ENCODE data around the gene MAP1LC3A. TPM values are rescaled to one million over a fixed set of nuclear protein-coding genes. Genes with fewer than 3 reads are reported as not detected.

The MAP1LC3A gene
- total RNA-seq, 1 experiment from 2014 or later: 16.9 TPM

DNA sequence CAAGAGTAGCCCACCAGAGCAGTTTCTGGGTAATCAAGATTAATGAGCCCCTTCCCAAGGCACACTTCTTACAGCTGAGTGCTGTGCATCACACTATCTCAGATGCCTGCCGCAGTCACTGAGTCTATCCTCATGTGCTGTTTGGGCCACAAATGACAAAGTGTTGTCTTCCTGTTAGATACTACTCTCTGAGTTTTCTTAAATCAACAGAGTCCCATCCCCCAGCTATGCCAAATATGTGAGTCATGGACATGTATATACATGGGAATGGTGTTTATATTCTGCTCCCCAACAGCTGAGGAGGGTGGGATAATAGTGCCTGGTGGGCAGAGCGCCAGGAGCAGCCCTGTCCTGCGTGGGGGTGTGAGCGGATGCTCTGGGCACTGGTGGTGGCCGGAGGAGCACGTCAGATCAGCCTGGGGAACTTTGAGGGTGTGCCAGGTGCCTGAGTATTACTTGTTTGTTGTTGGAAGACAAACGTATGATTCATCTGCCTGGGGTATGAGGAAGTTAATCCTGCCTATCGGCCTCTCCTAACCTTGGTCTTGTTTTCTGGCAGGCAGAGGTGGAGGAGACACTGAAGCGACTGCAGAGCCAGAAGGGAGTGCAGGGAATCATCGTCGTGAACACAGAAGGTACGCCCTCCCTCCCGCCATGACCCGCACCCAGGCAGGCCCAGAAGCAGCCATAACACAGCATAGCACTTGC is 32.7 kb upstream of the MAP1LC3A start:
- Histone ChIP-seq H3K4me3 (ENCODE audit: low read depth, low read length, poor library complexity, severe bottlenecking) (no peak overlapping the region), H3K27me3 (replicated peaks; ENCODE audit: insufficient read depth, low read depth, low read length, poor library complexity) (no peaks in the 10 kb centered on the region), H3K36me3 (ENCODE audit: insufficient read depth, low read length, poor library complexity, severe bottlenecking) (peaks cover 37% of the 10 kb centered on the region), H3K4me1 (ENCODE audit: insufficient read depth, low read length, poor library complexity, severe bottlenecking) (no peaks in the 10 kb centered on the region), H3K9me3 (ENCODE audit: low read depth, low read length, poor library complexity, severe bottlenecking) (no peaks in the 10 kb centered on the region), H3K27ac (ENCODE audit: low read depth, low read length, poor library complexity, severe bottlenecking) (no peak overlapping the region)
- no TSS peak for BruUV-seq (replicated peaks)
- ChIA-PET POLR2A (ENCODE audit: low non-redundant PET) (no interaction called here), CTCF (no interaction called here)
- peak; percentile 10 for DNase-seq (ENCODE audit: low spot score)
- intact Hi-C loops (cut with micrococcal nuclease; ENCODE audit: unreplicated experiment): no loop called here
- no peak for TF ChIP-seq EZH2 (IDR thresholded peaks at IDR 0.05; ENCODE audit: borderline replicate concordance, low read depth, low read length, poor library complexity, severe bottlenecking)
- TF ChIP-seq, protein P1, sequence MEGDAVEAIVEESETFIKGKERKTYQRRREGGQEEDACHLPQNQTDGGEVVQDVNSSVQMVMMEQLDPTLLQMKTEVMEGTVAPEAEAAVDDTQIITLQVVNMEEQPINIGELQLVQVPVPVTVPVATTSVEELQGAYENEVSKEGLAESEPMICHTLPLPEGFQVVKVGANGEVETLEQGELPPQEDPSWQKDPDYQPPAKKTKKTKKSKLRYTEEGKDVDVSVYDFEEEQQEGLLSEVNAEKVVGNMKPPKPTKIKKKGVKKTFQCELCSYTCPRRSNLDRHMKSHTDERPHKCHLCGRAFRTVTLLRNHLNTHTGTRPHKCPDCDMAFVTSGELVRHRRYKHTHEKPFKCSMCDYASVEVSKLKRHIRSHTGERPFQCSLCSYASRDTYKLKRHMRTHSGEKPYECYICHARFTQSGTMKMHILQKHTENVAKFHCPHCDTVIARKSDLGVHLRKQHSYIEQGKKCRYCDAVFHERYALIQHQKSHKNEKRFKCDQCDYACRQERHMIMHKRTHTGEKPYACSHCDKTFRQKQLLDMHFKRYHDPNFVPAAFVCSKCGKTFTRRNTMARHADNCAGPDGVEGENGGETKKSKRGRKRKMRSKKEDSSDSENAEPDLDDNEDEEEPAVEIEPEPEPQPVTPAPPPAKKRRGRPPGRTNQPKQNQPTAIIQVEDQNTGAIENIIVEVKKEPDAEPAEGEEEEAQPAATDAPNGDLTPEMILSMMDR (conservative IDR thresholded peaks at IDR 0.05; ENCODE audit: low read depth, low read length): no peak

DNA sequence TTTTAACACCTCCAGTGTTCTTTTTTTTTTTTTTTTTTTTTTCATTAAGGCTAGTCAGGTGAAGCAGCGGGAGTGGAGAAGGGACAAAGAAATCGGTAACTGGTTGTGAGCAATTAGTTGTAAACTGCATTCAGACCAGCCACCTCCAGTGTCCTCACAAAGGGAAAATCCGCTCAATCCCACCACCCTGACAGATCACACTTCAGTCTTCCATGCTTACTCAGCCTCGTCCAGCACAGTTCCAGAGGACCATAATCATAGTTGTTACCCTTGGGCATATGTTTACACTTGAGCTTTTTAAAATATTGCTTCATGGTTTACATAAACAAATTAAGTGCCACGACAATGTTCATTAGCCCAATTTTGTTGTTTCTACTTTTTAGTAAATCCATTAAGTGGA is 32.1 kb upstream of the MAP1LC3A start:
- peaks cover 37% of the 10 kb centered on the region for H3K36me3 ChIP-seq (ENCODE audit: insufficient read depth, low read length, poor library complexity, severe bottlenecking)
- POLR2A ChIA-PET (ENCODE audit: low non-redundant PET): no interaction called here
- no peak for DNase-seq (ENCODE audit: low spot score)
- intact Hi-C loops (cut with micrococcal nuclease; ENCODE audit: unreplicated experiment): no loop called here
- no peaks in the 10 kb centered on the region for H3K27me3 ChIP-seq (replicated peaks; ENCODE audit: insufficient read depth, low read depth, low read length, poor library complexity)
- TF ChIP-seq EZH2 (IDR thresholded peaks at IDR 0.05; ENCODE audit: borderline replicate concordance, low read depth, low read length, poor library complexity, severe bottlenecking): no peak
- TF ChIP-seq, protein P1 (conservative IDR thresholded peaks at IDR 0.05; ENCODE audit: low read depth, low read length): no peak
- H3K9me3 ChIP-seq (ENCODE audit: low read depth, low read length, poor library complexity, severe bottlenecking): no peaks in the 10 kb centered on the region
- CTCF ChIA-PET: no interaction called here
- H3K27ac ChIP-seq (ENCODE audit: low read depth, low read length, poor library complexity, severe bottlenecking): no peak overlapping the region
- no TSS peak for BruUV-seq (replicated peaks)
- no peak overlapping the region for H3K4me3 ChIP-seq (ENCODE audit: low read depth, low read length, poor library complexity, severe bottlenecking)
- H3K4me1 ChIP-seq (ENCODE audit: insufficient read depth, low read length, poor library complexity, severe bottlenecking): no peaks in the 10 kb centered on the region

DNA sequence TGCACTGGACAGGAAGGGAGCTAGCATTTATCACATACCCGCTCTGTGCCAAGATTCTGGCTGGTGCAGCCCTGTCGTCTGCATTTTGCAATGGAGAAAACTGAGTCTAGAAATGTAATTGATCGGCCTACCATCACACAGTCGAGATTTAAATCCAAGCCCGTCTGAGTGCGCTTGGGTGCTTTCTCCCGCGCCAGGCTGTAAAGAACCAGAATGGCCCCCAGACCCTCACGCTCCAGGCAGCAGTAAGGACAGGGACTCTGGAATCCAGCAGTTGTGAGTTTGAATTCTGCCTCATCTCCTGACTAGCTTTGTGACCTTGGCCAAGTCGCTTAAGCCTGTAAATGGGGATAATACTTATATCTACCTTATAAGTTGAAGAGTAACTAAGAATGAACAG is 31.5 kb upstream of the MAP1LC3A start:
- no peaks in the 10 kb centered on the region for H3K27me3 ChIP-seq (replicated peaks; ENCODE audit: insufficient read depth, low read depth, low read length, poor library complexity)
- H3K27ac ChIP-seq (ENCODE audit: low read depth, low read length, poor library complexity, severe bottlenecking): no peak overlapping the region
- BruUV-seq (replicated peaks): no TSS peak
- H3K36me3 ChIP-seq (ENCODE audit: insufficient read depth, low read length, poor library complexity, severe bottlenecking): peaks cover 37% of the 10 kb centered on the region
- H3K9me3 ChIP-seq (ENCODE audit: low read depth, low read length, poor library complexity, severe bottlenecking): no peaks in the 10 kb centered on the region
- no peak for DNase-seq (ENCODE audit: low spot score)
- ChIA-PET CTCF (no interaction called here), POLR2A (ENCODE audit: low non-redundant PET) (no interaction called here)
- no peaks in the 10 kb centered on the region for H3K4me1 ChIP-seq (ENCODE audit: insufficient read depth, low read length, poor library complexity, severe bottlenecking)
- H3K4me3 ChIP-seq (ENCODE audit: low read depth, low read length, poor library complexity, severe bottlenecking): no peak overlapping the region
- intact Hi-C loops (cut with micrococcal nuclease; ENCODE audit: unreplicated experiment): no loop called here
- TF ChIP-seq EZH2 (IDR thresholded peaks at IDR 0.05; ENCODE audit: borderline replicate concordance, low read depth, low read length, poor library complexity, severe bottlenecking): no peak
- TF ChIP-seq, protein P1 (conservative IDR thresholded peaks at IDR 0.05; ENCODE audit: low read depth, low read length): no peak
